Glomerular endothelial cell (primary cell): ENCODE data around the gene GGA2. TPM values are rescaled to one million over a fixed set of nuclear protein-coding genes. Genes with fewer than 3 reads are reported as not detected.
A peak's percentile ranks its signal among the peaks of the same experiment; 100 is the strongest.
"Not testable (repeated sequence)": the region's sequence is repeated elsewhere in the genome, so short reads cannot be mapped to it uniquely, and the experiment has no call there.

Experiments
- DNase-seq: peaks from one replicate; pipeline ENCODE4 v3.0.0-alpha.2; 2011; ENCODE audit warnings: low read depth, low spot score; ENCODE audit errors: extremely low read depth
- total RNA-seq: library from RNA; depleted of rRNA; stranded (reverse); fragments of >200 nt; gene quantifications from 2 replicates; pipeline ENCODE4 v1.2.3, GENCODE V29; 2015

GGA2 gene
- total RNA-seq, result 33.8 and 48.3 TPM in 2 replicates

GRCh38 chr16:23510164-23510914 lies at the start of gene GGA2:
GGA2 (minus strand) TSS chr16:23510494; CDS start chr16:23510411, 83 bp downstream.
- no peak for DNase-seq

GRCh38 chr16:23557779-23558702 lies 47.7 kb upstream of the GGA2 start:
- DNase-seq, result no peak

GRCh38 chr16:23556881-23557778 lies 46.8 kb upstream of the GGA2 start, which contains the start of the genes EARS2 and UBFD1:
EARS2 (minus strand) TSS chr16:23557350; CDS start chr16:23557343, 7 bp downstream.
UBFD1 (plus strand) TSS chr16:23557727; CDS start chr16:23557743, 16 bp downstream.
- DNase-seq, result peak; percentile 79

GRCh38 chr16:23554536-23554935 lies 44.2 kb upstream of the GGA2 start:
- DNase-seq, result no peak

- no peak for DNase-seq
Measured at GRCh38 chr16:23552161-23552560, 41.9 kb upstream of the GGA2 start.

GRCh38 chr16:23549938-23550337 lies 39.6 kb upstream of the GGA2 start:
- DNase-seq, result no peak

- DNase-seq, result no peak
Measured at GRCh38 chr16:23544436-23544835, 34.1 kb upstream of the GGA2 start.

GRCh38 chr16:23540817-23541178 lies 30.5 kb upstream of the GGA2 start:
- not testable (repeated sequence) for DNase-seq

GRCh38 chr16:23539984-23540816 lies 29.9 kb upstream of the GGA2 start:
- DNase-seq, result no peak

- DNase-seq, result no peak
Measured at GRCh38 chr16:23538919-23539278, 28.6 kb upstream of the GGA2 start.

- no peak for DNase-seq
Measured at GRCh38 chr16:23537390-23537789, 27.1 kb upstream of the GGA2 start.

- DNase-seq, result no peak
Measured at GRCh38 chr16:23535901-23536300, 25.6 kb upstream of the GGA2 start.

- no peak for DNase-seq
Measured at GRCh38 chr16:23534868-23535860, 24.9 kb upstream of the GGA2 start.

- no peak for DNase-seq
Measured at GRCh38 chr16:23532448-23532847, 22.2 kb upstream of the GGA2 start.

GRCh38 chr16:23530062-23530461 lies 19.8 kb upstream of the GGA2 start:
- DNase-seq, result no peak

GRCh38 chr16:23528644-23529310 lies 18.5 kb upstream of the GGA2 start:
- DNase-seq, result no peak

GRCh38 chr16:23527961-23528643 lies 17.8 kb upstream of the GGA2 start:
- no peak for DNase-seq
